Subcutaneous adipose tissue (tissue), 4 donors: ENCODE results near the gene HOXC13. TPM values are rescaled to one million over a fixed set of nuclear protein-coding genes. Genes with fewer than 3 reads are reported as not detected.

Source experiments
- CTCF ChIP-seq: fragments of 450-650 bp; IDR thresholded peaks from one replicate; pipeline ENCODE4 v1.5.1; 2016; ENCODE audit warnings: low read depth, mild to moderate bottlenecking, control low read depth, antibody characterized with exemption, moderate library complexity
- total RNA-seq, 4 donors: library from RNA; depleted of rRNA; stranded (reverse); fragments of >200 nt; gene quantifications; one replicate each; pipeline ENCODE4 v1.1.0, GENCODE V29; 2016

Gene HOXC13
- total RNA-seq, 4 donors from 2014 or later = 0.34 to 1.1 TPM; not detected in 2

GRCh38 chr12:53924521-53925405 lies 13.9 kb upstream of the HOXC13 start:
- no peak for TF ChIP-seq CTCF

- TF ChIP-seq CTCF = no peak
Observed at GRCh38 chr12:53927220-53928029, 11.2 kb upstream of the HOXC13 start.

- no peak for TF ChIP-seq CTCF
Observed at GRCh38 chr12:53928054-53928835, 10.4 kb upstream of the HOXC13 start.

GRCh38 chr12:53929527-53929926 lies 9.1 kb upstream of the HOXC13 start:
- no peak for TF ChIP-seq CTCF

GRCh38 chr12:53930591-53931255 lies 7.9 kb upstream of the HOXC13 start:
- TF ChIP-seq CTCF = no peak

- no peak for TF ChIP-seq CTCF
Observed at GRCh38 chr12:53931844-53932581, 6.6 kb upstream of the HOXC13 start.
